Neutrophil (primary cell): ENCODE data around the gene GARIN5B.
A peak's percentile ranks its signal among the peaks of the same experiment; 100 is the strongest.
"Not testable (repeated sequence)": the region's sequence is repeated elsewhere in the genome, so short reads cannot be mapped to it uniquely, and the experiment has no call there.

ENCODE experiments used
- H3K27ac ChIP-seq: fragments of 200-600 bp; sonication (generic); 2 replicates; pipeline ENCODE4 v1.5.1; 2016; ENCODE audit warnings: mild to moderate bottlenecking, moderate library complexity
- H3K27me3 ChIP-seq: fragments of 200-600 bp; sonication (generic); 2 replicates; pipeline ENCODE4 v1.6.0; 2016; ENCODE audit warnings: mild to moderate bottlenecking
- H3K36me3 ChIP-seq: fragments of 200-600 bp; sonication (generic); 2 replicates; pipeline ENCODE4 v1.5.1; 2017
- H3K4me1 ChIP-seq, 2 experiments: fragments of 200-600 bp in 1 of 2; sonication (generic) in 1 of 2; 1 replicate in 1 of 2; 2 replicates in 1 of 2; pipeline versions ENCODE4 v1.5.1 to v1.6.1; 2013 to 2016; ENCODE audit warnings: low read depth in 1 of 2, low read length in 1 of 2, mild to moderate bottlenecking in 1 of 2, moderate library complexity in 1 of 2; ENCODE audit not compliant: control insufficient read depth in 1 of 2, insufficient read depth in 1 of 2
- H3K4me3 ChIP-seq, 2 experiments: fragments of 200-600 bp in 1 of 2; sonication (generic) in 1 of 2; 1 replicate in 1 of 2; 2 replicates in 1 of 2; pipeline ENCODE4 v1.5.1; 2013 to 2016; ENCODE audit warnings: low read depth in 1 of 2, low read length in 1 of 2, mild to moderate bottlenecking in 1 of 2, moderate library complexity in 1 of 2
- H3K9me3 ChIP-seq: fragments of 200-600 bp; sonication (generic); 2 replicates; pipeline ENCODE4 v1.5.1; 2016
- TF ChIP-seq, protein P1 (sequence below): fragments of 200-600 bp; sonication (generic); IDR thresholded peaks from 2 replicates; pipeline ENCODE4 v1.5.1; 2016; ENCODE audit warnings: antibody characterized with exemption

GARIN5B gene

DNA sequence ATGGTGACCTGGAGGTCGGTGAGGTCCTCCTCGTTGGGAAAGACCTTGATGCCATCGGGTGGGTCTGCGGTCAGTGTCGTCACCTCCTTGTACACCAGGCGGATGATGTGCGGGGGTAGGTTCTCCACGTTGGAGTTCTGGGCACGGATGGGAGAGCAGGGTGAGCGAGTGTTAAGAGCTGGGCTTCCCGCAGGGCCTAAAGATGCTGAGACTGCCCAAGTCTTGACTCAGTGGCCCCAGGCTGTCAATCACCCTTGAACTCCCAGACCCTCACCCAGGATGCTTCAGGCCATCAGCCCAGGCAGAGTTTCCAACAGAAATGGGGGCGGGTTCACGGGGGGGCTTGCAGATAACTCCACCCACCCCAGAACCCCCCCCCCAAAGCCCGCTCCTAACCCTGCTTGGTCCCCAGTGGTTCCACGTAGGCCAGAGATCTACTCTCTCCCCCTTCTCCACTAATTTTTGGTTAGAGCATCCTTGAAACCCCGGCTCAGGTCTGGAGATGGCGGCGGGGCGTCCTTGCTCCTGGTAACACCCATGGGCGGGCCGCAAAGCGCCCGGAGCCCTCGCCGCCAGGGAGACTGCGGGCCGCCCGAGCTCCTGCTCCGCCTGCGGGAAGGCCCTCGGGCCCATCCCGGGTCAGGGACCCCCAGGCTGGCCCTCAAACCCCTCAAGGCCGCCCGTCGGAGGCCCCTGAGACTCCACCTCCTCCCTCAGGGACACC lies 43.9 kb upstream of the GARIN5B start:
- peaks cover 23% of the 10 kb centered on the region for H3K36me3 ChIP-seq
- H3K4me3 ChIP-seq: peak overlapping the region; percentile 76 to 89
- H3K27ac ChIP-seq: peak overlapping the region; percentile 100
- H3K4me1 ChIP-seq: peaks cover 25 to 26% of the 10 kb centered on the region in 2 experiments
- H3K9me3 ChIP-seq: no peaks in the 10 kb centered on the region
- TF ChIP-seq, protein P1, sequence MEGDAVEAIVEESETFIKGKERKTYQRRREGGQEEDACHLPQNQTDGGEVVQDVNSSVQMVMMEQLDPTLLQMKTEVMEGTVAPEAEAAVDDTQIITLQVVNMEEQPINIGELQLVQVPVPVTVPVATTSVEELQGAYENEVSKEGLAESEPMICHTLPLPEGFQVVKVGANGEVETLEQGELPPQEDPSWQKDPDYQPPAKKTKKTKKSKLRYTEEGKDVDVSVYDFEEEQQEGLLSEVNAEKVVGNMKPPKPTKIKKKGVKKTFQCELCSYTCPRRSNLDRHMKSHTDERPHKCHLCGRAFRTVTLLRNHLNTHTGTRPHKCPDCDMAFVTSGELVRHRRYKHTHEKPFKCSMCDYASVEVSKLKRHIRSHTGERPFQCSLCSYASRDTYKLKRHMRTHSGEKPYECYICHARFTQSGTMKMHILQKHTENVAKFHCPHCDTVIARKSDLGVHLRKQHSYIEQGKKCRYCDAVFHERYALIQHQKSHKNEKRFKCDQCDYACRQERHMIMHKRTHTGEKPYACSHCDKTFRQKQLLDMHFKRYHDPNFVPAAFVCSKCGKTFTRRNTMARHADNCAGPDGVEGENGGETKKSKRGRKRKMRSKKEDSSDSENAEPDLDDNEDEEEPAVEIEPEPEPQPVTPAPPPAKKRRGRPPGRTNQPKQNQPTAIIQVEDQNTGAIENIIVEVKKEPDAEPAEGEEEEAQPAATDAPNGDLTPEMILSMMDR: no peak
- H3K27me3 ChIP-seq: no peaks in the 10 kb centered on the region

GRCh38 chr19:55406091-55406825 lies 43.2 kb upstream of the GARIN5B start:
- Histone ChIP-seq H3K27ac (peak overlapping the region; percentile 100), H3K4me1 (peaks cover 25 to 26% of the 10 kb centered on the region in 2 experiments), H3K9me3 (no peaks in the 10 kb centered on the region), H3K27me3 (no peaks in the 10 kb centered on the region), H3K4me3 (peak overlapping the region; percentile 76 to 89), H3K36me3 (peaks cover 29% of the 10 kb centered on the region)
- TF ChIP-seq, protein P1: no peak

- Histone ChIP-seq H3K4me3 (no peak overlapping the region), H3K9me3 (no peaks in the 10 kb centered on the region), H3K27ac (peak overlapping the region; percentile 100), H3K36me3 (peaks cover 33% of the 10 kb centered on the region), H3K27me3 (no peaks in the 10 kb centered on the region), H3K4me1 (peaks cover 25 to 26% of the 10 kb centered on the region in 2 experiments)
- TF ChIP-seq, protein P1: no peak
These were observed 42.6 kb upstream of the GARIN5B start for GRCh38 chr19:55405638-55406037.

DNA sequence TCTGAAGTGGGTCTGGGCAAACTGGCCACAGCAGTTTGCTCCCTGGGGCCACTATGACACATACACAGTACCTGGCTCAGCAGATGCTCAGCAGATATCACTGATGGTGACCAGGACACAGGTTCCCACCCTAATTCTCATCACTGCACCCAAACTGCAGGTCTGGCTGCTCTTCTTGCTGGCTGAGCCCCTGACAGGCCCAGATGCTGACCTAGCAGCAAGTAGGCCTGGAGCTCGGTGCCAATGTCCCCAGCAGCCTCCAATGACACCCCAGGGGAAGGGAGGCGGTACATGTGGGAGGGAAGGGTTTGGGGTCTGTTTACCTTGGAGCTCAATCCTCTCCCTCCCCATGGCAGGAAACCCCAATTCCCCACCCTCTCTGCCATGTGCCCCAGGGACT lies 39.4 kb upstream of the GARIN5B start:
- Histone ChIP-seq H3K27ac (no peak overlapping the region), H3K36me3 (peaks cover 38% of the 10 kb centered on the region), H3K27me3 (no peaks in the 10 kb centered on the region), H3K9me3 (no peaks in the 10 kb centered on the region), H3K4me3 (no peak overlapping the region), H3K4me1 (peaks cover 41 to 44% of the 10 kb centered on the region in 2 experiments)
- TF ChIP-seq, protein P1: no peak

- H3K9me3 ChIP-seq: not testable (repeated sequence)
- H3K36me3 ChIP-seq: peaks cover 38% of the 10 kb centered on the region
These were observed 38.3 kb upstream of the GARIN5B start for GRCh38 chr19:55401390-55401789.

More at GRCh38 chr19:55401390-55401789, 38.3 kb upstream of the GARIN5B start:
- peaks cover 32 to 34% of the 10 kb centered on the region in 2 experiments for H3K4me1 ChIP-seq
- H3K27ac ChIP-seq, H3K4me3 ChIP-seq, H3K27me3 ChIP-seq: not testable (repeated sequence)
